ENCODE measurements around the gene DSTN.

Gene DSTN

DNA sequence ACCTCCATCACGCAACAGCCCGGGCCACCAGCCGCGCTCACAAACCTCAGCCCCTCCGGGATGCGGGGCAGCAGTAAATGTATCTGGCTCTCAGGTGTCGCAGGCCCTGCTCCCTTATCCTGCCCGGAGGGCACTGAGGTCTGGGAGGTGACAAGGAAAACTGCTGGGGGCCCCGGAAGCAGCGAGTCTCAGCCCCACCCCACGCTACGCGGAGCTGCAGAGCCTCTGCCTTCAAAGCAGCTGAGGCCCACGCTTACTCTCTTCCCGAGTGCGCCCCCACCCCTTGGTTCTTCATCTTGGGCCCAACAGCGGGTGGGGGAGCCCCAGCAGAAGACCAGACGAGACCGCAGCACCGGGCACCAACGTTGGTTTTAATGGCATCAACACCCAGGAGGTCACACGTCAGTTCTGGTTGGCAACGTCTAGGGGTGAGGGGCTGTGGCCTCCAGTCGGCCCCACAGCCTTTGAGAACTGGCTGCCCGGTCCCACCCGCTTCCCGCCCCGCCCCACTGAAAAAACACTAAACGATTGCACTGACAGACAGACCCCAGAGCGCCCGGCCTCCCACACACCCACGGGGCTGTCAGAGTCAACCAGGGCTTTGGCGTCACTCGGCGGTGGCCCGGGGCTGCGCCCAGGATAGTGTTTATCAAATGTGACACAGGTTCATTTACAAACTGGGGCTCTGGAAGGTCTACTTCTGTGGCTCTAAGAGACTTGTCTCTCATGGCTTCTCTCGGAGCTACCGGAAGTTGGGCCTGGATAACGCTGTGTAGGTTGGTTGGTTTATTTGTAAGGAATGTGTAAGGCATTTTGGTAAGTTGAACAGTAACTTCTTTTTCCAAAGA, 43.7 kb downstream of the DSTN start:
- DNase-seq = no peak

DNA sequence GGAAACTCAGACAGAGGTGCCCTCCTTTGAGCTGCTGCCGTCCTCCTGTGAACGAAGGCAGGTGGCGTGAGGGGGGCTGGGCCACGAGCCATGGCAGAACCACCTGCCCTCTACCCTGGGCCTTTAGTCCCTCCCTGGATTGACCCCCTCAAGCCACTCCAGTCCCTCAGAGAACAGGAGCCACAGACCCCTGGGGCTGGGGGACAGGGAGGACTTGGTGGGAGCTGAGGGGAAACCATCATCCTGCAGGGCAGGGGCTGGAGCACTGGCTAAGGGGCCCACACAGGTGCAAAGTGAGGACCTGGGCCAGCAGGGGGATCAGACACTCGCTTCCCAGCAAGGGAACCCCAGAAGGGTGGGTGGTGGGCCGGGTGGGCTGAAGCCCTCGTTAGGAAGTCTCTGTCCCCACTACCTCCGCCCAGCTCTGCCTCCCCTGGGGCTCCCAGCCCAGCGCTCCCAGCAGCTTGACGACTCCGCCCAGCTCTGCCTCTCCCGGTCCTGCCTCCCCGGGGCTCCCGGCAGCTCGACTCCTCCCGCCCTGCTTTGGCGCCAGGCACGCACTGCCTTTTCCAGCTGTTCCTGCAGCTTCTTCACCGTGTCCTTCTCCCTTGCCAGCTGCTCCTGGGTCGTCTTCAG, 44.4 kb downstream of the DSTN start:
- DNase-seq = no peak

DNA sequence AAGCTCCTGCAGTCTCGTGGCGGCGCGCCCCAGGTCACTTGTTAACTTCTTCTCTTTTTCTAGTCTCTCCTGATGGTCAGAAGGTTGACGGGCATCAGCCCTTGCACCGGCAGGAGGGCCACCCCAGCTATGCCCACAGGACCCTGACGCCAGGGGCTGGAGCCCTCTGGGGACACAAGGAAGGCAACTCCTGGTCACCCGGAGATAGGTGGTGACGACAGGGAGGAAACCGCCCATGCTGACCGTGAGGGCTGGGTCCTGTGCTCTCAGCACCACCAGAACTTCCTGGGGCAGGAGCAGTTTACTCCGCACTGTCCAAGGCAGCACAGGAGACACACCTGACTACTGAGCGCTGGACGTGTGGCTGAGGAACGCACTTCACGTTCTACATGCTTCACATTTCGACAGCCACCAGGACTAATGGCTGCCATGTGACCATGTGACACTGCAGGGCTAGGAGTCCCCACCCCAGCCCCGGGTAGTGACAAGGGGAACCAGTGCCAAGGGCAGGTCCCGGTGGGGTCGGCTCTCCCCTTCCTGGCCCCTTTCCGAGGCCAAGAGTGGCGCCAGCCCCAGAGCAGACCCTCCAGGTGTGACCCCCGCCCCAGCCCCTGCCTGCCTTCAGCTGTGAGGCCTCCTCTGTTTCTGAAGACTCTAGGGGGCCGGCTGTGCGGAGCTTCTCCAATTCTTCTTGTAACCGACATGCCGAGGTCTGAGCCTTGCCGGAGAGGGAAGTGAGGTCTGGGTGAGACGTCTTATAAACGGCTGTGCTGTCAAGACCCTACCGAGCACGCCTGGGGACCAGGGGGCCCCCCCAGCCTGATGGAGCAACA, 45.2 kb downstream of the DSTN start:
- no peak for DNase-seq

DNA sequence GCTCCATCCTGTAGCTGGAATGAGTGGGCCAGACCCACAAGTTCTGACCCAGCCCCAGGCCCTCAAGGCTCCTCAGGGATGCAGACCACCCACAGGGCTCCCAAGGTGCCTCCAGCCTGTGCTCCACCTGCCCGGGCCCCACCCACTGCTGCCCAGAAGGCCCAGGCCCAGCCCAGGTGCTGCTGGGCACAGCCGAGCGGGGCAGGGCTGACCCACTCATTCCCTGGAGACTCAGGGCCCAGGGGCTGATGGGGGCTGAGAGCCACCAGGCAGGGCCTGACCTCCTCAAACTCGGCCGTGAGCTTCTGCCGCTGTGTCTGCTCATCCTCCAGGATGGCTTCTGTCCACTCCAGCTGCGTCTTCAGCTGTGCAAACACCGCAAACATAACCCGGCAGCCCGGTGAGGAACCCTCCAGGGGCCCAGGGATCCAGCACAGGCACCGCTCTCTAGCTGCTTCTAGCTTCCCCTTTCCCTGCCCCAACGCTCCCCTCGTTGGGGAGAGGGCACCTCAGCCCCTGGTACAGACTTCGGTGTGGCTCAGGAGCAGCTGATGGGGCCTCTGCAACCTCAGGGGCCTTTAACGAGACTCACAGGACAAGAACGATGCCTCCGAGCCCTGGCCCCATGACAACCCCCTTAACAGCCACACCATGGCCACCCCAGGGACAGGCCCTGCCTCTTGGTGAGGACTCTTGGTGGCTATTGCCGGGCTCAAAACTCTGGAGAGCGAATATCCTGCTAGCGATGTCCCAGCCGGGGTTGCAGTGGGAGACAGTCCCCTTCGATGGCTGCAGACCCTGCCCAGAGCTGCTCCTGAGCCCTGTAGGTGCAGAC, 46.0 kb downstream of the DSTN start:
- no peak for DNase-seq

DNA sequence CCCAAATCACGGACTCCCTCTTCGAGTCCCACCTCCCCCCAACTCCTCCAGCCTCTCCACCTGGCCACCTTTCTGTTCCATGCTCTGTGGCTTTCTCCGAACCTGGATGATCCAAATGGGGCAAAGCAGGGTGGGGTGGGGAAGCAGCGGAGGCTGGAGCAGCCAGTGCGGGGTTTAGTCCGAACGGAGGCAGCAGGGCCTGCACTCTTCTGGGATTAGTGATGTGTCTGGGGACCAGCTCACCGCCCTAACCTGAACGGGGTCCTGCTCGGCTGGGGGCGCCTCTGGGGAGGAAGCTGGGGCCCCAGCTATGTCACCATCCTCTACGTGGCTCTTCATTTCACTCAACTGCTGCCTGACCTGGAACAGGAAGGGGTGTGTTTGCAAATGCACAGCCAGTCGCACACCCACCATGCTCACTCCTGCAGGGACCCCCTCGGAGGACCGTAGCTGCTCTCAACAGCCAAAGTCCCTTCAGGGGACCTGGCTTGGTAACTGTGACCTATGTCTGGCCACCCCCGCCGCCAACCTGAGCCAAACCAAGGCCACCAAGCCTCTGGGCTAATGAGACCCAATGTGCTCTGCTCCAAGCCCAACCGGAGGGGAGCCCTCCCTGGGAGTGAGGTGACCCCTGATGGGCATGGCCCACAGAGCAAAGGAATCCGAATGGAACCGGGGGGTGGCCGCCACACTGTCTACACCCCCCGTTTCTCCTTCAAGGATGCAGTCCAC, 46.8 kb downstream of the DSTN start:
- no peak for DNase-seq

DNA sequence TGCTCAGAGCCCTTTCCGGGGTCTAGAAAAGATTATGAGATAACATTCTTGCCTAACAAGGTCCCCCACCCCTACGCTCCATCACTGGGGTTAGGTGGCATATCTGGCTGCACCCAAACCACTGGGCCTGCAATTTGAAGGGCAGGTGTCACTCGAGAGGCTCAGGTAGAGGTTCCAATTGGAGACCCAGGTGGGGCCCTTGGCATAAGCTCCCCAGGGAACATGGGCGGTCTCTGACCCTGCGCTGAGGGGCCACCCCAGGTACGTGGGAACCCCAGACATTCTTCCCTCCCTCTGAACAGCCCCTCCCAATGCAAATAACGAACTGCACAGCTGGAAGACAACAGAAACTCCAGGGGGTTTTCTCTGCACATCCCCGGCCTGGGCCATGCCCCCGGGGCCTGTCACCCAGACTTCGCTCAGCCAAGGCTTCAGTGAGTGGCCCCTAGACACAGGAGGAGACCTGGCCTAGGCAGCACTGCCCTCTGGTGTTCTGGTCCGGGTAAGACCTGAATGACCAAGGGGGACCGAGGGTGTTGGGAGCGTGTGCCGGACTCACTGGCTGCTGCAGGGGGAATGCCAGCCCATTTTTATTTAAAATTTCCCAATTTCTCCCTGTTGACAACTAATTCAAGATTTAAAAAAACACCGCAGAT, 47.5 kb downstream of the DSTN start:
- peak in 3 of 5 experiments; percentile 24 to 31 (median 30) for DNase-seq

DNA sequence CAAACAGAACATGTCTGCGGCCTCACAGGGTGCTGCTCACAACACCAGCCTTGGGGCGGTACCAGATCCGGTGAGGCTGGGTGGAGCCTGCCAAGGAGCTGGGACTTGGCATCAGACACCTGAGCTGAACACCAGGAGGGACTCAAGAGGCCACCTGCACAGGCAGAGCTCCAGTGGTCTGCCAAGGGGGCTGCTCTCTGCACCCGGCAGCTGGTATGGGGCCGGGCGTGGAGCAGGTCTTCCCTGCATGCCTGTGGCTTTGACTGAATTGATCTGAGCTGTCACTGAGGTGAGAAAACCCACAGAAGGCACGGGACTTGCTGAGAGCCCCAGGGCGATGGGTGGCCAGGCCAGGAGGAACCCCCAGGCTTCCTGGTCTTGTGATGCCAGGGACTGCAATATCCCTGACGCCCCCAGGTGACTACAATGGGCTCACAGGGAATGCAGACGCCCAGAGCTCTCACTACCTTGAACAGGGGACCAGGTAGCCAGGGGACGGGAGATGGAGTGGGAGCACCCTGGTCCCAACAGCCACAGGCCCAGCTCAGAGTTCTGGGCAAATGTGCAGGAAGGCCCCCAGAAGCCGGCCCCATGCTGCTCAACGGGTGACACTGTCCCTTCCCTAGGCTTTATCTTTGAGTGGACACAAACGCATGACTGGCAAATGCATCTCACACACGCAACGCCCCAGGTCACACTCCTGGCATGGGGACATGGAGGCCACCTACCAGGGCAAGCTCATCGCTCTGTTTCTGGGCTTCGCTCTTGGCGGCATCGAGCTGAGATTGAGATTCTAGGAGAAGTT, 48.2 kb downstream of the DSTN start:
- no peak for DNase-seq

DNA sequence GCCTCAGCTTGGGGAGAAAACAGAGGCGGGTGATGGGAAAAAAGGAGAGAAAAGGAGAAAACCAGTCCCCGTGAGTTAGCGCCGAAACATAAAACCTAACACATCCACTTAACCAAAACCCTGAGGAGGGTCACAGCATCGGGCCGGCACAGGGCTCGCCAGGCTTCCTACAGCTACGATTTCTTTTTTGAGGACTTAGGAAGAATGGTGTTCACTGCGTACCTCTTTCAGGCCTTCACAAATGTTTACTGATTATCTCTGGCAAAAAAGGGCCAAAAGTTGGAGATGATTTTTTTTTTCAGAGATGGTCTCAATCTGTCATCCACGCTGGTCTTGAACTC, 48.8 kb downstream of the DSTN start:
- no peak for DNase-seq

DNA sequence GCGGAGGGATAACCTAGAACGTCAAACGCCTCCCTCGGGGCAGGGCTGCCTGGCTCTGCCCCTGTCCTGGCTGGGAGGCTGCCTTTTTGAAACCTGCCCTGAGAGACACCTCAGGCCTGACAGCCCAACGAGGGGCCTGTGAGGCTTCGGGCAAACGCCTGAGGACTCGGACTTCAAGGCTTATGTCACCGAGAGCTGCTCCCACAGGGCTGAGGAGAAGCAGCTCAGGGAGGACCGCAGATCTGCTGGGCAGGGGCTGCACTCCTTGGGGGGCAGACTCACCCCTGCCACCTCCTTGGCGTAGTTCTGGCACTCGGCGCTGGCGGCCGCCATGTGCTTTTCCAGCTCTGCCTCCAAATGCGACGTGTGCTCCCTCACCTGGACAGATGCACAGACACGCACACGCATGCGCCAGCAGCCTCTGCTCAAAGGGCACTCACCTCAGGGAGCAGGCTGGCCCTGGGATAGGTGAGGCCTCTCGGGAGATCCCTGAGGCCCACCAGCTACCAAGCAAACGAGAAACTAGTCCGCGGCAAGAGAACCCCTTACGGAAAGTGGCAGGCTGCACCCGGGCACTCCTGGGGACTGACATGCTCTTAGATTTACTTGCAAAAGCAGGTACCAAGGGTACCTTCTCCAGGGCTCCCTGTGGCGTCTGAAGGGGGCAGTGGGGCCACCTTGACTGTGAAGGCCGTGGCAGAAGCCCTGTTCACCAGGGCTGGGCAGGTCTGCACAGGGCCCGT, 49.6 kb downstream of the DSTN start:
- DNase-seq = no peak

DNA sequence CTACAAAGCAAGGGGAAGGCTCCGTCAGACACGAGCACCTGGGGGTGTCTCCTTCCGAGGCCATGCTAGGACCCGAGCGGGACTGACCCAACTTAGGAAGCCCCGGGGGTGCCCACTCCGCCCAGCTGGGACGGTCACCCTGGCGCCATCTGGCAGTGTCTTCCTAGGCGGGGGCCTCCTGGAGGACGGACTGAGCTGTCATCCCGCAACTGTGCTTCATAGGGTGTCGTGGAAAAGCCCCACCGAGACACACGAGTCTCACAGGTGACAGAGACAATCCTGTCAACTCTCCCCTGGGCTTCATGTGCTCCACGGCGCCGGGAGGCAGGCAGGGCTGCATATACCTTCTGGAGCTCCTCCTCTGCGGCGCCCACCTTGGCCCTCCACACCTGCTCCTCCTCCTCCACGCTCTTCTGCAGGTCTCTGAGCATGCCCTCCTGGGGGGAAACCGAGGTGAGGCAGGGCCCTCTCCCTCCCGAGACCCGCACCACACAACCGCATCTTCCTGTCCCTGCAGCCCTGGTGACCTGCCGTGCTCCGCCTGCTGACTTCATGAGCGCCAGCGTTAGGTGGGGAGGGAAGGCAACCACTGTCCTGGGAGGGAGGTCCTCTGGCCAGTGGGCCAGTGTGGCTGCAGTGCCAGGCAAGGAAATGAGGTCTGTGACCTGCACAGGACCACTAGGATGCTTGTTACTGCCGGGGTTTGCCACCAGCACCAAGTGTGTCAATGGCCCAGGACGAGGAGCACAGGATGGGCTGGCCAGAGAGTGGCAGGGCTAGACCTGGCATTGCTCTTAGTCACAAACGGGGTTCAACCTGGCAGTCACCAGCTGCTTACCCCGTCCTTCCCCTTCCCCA, 50.7 kb downstream of the DSTN start:
- no peak for DNase-seq

DNA sequence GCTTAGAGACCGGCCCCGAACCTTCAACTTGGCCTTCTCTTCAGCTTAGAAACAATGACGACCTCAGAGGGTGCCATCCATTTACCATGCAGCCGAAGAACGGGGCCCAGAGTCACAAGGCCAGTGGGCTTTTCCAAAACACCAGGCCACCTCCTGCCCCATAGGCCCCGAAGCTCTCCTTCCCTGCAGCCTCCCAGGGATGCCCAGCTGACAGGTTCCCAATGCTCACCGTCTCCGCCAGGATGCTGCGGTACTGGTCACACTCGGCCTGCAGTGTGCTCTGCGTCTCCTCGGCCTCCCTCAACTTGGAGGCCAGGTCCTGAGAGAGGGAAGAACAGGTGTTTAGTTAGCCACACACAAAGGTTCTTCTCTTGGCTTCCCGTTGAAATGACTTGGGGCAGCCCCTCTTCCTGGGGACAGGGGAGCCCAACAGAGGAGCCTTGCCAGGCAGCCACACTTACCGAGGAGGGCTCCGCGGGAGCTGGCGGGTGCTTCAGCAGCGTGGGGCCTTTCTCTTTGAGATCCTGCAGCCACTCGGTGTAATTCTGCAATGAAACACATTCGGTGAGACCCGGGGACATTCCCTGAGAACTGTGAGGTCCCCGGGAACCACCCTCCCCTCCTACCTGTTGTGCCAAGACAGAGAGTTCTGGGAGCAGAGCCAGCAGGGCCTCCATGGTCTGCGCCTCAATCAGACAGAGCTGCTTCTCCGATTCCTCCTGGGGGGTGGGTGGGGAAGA, 51.5 kb downstream of the DSTN start:
- no peak for DNase-seq

DNA sequence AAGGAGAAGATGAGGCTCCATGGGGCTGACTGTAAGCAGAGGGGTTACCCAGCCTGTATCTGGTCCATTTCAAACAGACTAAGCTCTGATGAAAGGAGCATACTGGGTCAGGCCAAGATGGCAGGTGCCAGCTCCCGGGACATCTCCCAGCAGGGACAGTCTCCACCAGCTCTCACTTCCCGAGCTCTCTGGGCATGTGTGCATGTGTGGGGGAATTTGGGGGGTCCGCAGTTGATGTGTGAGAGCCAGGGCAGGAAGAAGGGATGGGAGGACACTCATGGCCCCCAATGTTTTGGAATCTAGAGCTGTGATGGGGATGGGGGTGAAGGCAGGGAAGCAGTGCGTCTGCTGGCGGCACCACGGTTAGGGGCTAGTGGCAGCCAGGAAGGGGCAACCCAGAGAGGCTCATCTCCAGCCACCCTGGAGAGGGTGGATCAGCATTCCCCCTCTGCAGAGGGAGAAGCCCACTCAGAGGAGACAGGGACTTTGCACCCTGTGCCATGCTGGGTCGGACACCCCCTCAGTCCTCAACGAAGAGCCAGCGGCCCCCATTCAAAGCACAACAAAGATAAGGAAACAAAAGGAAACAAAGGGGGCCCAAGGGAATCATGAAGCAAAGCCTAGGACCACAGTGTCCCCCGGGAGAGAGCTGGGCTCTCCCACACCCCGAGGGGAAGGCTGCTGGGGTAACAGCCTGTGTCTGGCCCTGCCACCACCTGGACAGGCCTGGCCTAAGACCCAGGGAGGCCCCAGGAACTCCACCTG, 52.4 kb downstream of the DSTN start:
- no peak for DNase-seq

DNA sequence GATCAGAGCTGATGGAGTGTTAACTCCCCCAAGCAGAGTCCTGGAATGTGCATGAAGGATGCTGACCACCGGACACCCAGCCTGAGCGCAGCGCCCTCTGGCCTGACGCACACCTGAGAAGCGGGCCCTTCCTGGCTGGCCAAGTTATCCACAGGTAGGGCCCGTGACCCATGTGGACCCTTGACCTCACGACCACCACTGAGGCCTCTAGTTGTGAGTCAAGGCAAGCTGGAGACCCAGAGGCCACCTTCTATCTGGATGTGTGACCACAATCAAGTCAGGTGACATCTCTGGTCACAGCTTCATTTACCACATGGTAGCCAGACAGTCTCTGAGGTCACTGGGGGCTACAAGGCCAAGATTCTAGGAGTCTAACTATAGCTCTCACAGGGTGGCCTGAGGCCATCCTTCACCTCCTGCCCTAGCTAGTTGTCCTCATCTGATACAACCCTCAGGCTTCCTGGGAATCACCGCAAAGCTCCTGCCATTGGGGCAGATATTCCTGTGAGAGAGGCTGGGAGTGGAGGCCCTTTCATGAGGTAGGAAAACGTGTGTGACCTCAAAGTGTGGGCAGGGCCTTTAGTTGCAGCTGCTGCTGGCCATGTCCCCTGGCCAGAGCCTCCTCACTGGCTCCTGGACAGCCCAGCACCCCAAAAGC, 53.1 kb downstream of the DSTN start:
- DNase-seq = no peak

DNA sequence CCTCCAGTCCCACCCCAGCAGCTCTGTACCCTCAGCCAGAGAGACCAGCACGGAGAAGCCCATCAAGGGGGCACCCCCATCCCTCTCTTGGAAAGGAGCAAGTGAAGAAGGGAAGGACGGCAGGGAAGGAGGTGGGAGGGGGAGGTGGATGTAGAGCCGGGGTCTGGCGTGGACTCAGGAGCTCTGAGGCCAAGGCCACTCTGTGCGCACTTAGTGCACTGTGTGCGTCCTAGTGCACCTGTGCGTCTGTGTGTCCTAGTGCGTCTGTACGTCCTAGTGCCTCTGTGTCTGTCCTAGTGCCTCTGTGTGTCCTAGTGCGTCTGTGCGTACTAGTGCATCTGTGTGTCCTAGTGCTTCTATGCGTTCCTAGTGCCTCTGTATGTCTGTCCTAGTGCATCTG, 54.2 kb downstream of the DSTN start:
- DNase-seq = no peak

DNA sequence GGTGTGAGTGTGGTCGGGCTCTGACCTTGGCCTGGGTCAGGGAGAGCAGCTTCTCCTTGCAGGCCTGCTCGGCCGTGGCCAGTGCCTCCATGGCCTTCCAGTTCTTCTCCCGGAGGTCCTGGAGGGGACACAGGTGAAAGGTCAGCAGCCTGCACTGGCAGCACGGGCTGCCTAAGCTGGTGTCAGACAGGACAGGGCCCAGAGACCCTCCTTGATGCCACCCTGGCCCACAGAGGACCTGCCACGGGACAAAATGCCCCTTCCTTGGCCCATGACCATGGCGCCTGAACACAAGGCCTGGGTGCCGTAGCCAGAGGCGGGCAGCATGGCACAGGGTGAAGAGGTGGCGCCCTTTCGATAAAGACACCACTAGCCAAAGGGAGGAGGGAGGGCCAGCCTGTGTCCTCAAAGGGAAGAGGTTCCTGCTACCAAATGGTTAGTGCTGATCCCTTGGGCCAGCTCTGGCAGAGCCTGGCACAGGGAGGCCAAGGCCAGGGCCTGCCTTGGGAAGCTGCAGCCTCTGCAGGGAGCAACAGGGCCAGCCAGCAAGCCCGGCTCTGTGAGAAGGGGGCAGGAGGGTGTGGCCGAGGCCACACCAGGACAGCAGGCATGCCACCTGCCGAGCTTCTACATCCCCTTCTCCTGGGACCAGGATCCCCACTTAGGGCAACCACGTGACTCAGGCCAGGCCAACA, 54.8 kb downstream of the DSTN start:
- peak in 1 of 5 experiments; percentile 2 for DNase-seq

Data from T-helper 2 cell (primary cell).